ENCODE data around the gene SHISA6.
"Not testable (repeated sequence)": the region's sequence is repeated elsewhere in the genome, so short reads cannot be mapped to it uniquely, and the experiment has no call there.

SHISA6 gene

GRCh38 chr17:11267999-11268575, 27.1 kb downstream of the SHISA6 start:
- no peak for DNase-seq

DNA sequence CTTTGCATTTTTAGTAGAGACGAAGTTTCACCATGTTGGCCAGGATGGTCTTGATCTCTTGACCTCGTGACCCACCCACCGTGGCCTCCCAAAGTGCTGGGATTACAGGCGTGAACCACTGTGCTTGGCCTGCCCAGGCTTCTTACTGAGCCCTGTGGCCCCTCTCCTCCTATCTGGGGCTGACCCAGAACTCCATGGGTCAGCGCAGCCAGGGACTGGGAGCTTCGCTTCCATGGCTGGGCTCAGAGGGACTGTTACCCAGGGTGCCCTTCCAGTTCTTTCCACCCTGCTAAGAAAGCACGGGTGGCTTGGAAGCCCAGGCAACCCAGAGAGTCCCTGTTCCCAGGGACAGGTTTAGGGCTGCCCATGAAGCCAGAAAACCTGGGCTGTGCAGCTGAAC, 28.2 kb downstream of the SHISA6 start:
- DNase-seq, result no peak

- no peak for DNase-seq
Measured at GRCh38 chr17:11272191-11272590, 31.2 kb downstream of the SHISA6 start.

- DNase-seq, result no peak
Measured at GRCh38 chr17:11273596-11273995, 32.6 kb downstream of the SHISA6 start.

DNA sequence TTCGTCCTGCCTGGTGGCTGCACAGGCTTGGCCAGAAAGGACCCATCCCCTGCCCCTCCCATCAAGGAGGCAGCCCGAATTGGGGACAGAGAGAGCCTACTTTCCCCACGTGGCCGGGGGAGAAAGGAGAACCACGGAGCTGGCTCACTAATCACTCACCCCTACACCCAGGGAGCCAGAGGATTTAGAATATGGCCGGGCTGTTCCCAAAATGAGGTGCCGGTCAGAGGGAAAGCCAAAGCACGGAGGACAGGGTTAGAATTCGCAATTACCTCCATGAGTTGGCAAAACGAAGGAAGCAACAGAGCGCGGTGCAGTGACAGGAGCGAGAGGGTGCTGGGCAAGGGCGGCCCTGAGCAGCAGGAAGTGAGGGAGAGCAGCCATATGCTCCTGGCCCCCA, 33.1 kb downstream of the SHISA6 start:
- no peak for DNase-seq

DNA sequence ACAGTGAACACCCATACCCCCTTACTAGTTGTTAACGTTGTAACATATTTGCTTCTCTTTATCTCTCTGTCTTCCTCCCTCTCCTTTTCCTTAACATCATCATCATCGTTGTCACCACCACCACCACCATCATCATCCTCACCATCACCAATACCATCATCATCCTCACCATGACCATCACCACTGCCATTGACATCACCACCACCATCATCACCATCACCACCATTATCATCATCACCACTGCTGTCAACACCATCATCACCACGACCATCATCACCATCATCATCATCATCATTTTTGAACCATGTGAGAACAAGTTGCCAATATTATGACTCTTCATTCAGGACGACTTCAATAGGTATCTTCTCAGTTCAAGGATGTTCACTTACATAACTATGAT, 35.5 kb downstream of the SHISA6 start:
- no peak for DNase-seq

GRCh38 chr17:11278186-11278991, 37.4 kb downstream of the SHISA6 start:
- DNase-seq, result no peak

- no peak for DNase-seq
Measured at GRCh38 chr17:11278992-11279270, 37.9 kb downstream of the SHISA6 start.

DNA sequence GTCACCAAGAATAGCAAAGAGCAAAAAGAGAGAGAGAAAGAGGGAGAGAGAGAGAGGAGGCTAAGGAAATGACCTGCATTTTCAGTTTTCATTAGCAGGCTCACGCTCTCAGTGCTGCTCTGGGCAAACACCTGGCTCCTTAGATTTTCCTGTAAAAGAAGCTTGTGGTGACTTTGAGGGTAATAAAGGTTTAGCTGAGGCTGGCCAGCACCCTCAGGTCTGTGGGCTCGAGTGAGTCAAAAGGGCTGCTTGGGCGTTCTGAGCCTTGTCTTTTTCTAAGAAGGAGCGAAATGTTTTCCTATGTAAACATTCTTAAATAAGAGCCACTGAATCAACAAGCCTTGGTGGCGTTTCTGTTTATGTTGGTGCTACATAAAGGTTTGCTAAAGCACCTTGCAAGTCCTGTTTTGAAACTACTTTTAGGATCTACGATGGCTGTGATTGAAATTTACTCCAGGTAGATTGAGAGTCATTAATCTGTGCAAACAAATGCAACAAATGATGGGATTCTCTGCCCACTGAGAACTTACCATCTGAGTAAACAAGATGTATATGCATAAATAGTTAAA, 38.8 kb downstream of the SHISA6 start:
- no peak for DNase-seq

DNA sequence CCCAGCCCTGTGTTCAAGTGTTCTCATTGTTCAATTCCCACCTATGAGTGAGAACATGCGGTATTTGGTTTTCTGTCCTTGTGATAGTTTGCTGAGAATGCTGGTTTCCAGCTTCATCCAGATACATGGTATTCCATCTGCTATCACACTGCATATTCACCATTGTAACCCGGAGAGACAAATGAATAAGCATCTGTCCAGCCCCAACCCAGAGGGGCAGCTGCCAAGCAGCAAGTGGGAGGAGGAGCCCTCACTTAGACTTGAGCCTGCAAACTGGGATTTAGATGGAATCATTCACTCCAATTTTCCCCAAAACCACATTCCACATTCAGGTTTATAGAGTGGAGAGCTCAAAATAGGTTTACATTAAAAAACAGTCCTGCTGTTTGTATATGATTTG, 41.6 kb downstream of the SHISA6 start:
- no peak for DNase-seq

DNA sequence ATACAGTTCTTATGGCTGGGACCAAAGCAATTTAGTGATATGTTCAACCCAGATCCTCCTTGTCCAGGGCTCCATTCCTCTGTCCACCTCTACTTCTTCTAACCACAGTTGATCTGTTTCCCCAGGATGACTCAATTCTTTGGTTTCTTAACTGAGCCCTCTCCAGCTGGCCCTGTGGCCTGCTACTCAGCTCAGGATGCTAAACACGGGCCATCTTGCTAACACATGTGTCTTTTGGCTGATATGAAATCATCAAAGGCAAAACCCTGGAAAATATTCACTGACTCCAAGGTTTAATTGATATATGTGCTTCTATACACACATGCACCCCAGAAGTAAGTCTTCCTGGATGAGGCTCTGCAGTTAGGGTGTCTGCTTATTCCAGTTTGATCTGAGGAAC, 43.8 kb downstream of the SHISA6 start:
- DNase-seq, result no peak

GRCh38 chr17:11285946-11286345, 44.9 kb downstream of the SHISA6 start:
- DNase-seq, result no peak

DNA sequence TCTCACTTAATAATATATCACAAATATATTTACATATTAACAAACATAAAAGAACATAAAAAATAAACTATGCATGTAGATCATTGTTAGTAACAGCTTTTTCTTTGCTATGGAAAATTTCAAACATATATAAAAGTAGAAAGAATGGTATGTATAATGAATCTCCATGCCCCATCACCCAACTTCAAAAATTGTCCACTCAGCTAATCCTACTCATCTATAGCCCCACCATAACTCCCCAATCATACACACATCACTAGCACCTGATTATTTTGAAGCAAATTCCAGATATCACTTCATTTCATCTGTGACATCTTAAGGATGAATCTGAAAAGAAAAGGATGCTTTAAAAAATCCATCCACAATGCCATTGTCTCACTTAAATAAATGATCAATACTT, 46.8 kb downstream of the SHISA6 start:
- no peak for DNase-seq

- DNase-seq, result no peak
Measured at GRCh38 chr17:11290814-11291213, 49.8 kb downstream of the SHISA6 start.

GRCh38 chr17:11292491-11292890, 51.5 kb downstream of the SHISA6 start:
- DNase-seq, result no peak

GRCh38 chr17:11293480-11293879, 52.5 kb downstream of the SHISA6 start:
- DNase-seq, result no peak

DNA sequence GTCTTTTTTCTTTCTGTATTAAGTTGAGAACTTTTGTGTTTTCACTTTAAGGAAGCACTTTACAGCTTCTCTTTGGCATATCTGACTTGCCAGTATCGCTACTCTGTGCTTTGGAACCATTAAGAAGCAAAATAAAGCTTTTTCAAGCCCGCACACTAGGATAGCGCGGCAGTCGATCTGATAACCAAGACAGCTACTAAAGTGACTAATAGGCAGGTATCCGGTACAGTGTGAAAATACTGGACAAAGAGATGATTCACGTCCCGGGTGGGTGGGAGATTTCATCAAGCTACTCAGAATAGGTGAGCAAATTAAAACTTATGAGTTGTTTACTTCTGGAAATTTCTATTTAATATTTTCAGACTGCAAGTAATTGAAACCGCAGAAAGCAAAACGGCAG, 53.8 kb downstream of the SHISA6 start:
- DNase-seq, result no peak

DNA sequence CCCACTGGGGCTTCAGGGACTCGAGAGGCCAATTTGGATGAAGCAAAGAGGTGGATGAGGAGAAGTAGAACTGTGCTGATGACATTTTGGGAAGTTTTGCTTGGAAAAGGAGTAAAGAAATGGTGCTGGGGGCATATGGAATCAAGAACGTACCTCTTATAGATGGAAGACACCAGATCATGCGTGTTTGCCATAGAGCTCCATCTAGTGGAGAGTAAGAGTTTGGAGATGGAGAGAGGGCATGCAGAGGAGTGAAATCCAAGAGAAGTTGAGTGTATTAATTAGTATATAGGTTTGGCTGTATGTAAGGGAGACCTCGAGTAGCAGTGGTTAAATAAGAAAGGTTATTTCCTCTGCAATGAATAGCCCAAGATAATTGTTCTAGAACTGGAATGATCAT, 56.0 kb downstream of the SHISA6 start:
- DNase-seq, result no peak

DNA sequence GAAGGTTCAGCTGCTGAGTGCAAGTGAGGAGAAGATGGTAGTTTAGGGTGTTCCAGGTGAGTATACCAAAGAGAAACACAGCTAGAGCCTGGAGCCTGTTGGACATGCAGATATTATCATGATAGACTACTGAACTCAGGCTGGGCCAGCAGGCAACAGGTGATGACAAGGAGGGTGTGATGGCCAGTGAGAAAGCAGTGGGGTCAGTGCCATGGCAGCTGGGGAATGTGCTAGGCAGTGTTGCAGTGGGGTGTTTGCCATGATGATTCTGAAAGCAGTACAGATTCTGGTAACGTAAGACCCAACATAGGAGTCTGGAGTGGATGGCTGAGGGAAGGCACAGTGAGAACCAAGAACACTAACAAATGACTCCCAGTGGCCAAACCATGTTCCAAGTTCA, 57.4 kb downstream of the SHISA6 start:
- no peak for DNase-seq

- no peak for DNase-seq
Measured at GRCh38 chr17:11300201-11300600, 59.2 kb downstream of the SHISA6 start.

DNA sequence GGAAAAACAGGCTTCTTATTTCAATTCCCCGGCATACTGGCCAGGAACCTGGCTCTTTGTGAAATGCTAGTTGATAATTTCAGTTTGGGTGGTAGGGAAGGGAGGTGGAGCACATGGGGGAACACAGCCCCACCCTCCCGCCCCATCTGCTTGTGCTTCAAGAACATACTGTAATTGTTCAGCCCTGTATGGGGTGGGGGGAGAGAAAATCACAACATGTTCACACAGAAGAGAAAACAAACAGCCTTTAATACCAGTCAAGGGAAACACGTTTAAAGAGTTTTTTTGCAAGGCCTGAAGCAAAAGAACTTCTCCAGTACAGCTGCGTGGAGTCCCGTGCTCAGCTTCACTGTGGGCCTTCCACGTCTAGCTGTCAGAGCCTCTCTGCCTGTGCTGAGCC, 59.7 kb downstream of the SHISA6 start:
- no peak for DNase-seq

GRCh38 chr17:11301874-11302273, 60.9 kb downstream of the SHISA6 start:
- not testable (repeated sequence) for DNase-seq

DNA sequence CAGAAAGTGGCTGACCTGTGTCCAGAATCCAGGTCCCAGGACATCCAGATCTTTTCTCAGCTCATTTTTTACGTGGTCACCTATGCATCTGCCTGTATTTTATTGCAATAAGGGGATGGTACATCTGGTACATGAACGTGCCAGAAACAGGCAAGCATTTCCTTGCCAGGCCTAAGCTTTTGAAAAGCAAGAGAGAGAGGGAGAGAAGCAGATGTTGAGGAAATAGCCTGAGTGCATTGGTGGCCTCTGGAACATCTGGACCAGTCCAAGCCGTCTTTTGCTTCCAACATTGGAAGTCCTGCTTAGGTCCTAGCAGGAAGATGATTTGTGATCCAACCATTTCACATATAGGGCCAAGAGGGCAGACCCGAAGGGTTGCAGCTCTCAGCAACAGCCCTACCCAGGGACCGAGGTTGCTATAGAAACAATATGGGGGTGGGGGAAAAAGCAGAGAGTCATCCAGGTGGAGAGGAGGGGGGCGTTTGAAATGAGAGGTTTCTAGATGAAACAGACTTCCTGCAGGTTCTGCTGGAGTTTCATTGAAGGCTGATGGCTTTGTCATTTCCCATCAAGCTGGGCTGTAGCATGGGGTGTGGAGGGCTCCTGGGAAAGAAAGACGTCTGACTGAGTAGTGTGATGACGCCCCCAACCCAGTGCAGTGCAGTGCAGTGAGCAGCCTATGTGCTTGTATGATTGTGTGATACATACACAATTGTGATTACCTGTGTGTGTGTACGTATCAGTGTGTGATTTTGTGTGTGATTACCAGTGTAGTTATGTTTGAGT, 61.6 kb downstream of the SHISA6 start:
- no peak for DNase-seq

All from CD4-positive, alpha-beta T cell treated with Interleukin-17A for 4 hours (primary cell).